Endothelial cell (in vitro differentiated cells): ENCODE results near the gene HS3ST3B1. TPM values are rescaled to one million over a fixed set of nuclear protein-coding genes. Genes with fewer than 3 reads are reported as not detected.

ENCODE experiments used
- DNase-seq: peaks from one replicate; pipeline ENCODE4 v3.0.0; 2021; ENCODE audit warnings: low spot score
- H3K27ac Mint-ChIP-seq: one replicate; pipeline ENCODE4 v1.8.0; 2021; ENCODE audit warnings: mixed read lengths, inconsistent platforms; ENCODE audit not compliant: unreplicated experiment
- H3K27me3 Mint-ChIP-seq: one replicate; pipeline ENCODE4 v1.8.0; 2021; ENCODE audit warnings: mild to moderate bottlenecking, moderate library complexity, mixed read lengths, inconsistent platforms; ENCODE audit not compliant: unreplicated experiment
- H3K36me3 Mint-ChIP-seq: one replicate; pipeline ENCODE4 v1.8.0; 2021; ENCODE audit warnings: mild to moderate bottlenecking, low read depth, mixed read lengths, inconsistent platforms; ENCODE audit not compliant: unreplicated experiment
- H3K4me1 Mint-ChIP-seq: one replicate; pipeline ENCODE4 v1.8.0; 2021; ENCODE audit warnings: mild to moderate bottlenecking, mixed read lengths, inconsistent platforms; ENCODE audit not compliant: unreplicated experiment
- H3K4me3 Mint-ChIP-seq: one replicate; pipeline ENCODE4 v1.8.0; 2021; ENCODE audit warnings: mild to moderate bottlenecking, mixed read lengths, inconsistent platforms; ENCODE audit not compliant: unreplicated experiment
- H3K9me3 Mint-ChIP-seq: one replicate; pipeline ENCODE4 v1.8.0; 2021; ENCODE audit warnings: mixed read lengths, inconsistent platforms; ENCODE audit not compliant: unreplicated experiment
- CTCF ChIP-seq: fragments of 200-600 bp; sonication (generic); IDR thresholded peaks from one replicate; pipeline ENCODE4 v1.5.0; 2021; ENCODE audit warnings: antibody characterized with exemption; ENCODE audit not compliant: unreplicated experiment
- total RNA-seq: library from RNA; stranded (reverse); fragmentation: NEBNext Ultra II Directional; extraction: Animal tissue kit (Norgen Biotek cat#: 25700); gene quantifications from one replicate; pipeline ENCODE4 v1.2.1, GENCODE V29; 2021; ENCODE audit not compliant: unreplicated experiment

Gene HS3ST3B1
- total RNA-seq, 1 donor from 2014 or later: 8.5 TPM

GRCh38 chr17:14355556-14355955, 54.7 kb downstream of the HS3ST3B1 start:
- H3K4me1 Mint-ChIP-seq: peaks cover 13% of the 10 kb centered on the region
- no peak for TF ChIP-seq CTCF
- no peak for DNase-seq
- no peak overlapping the region for H3K4me3 Mint-ChIP-seq
- peaks cover 2% of the 10 kb centered on the region for H3K27me3 Mint-ChIP-seq
- H3K9me3 Mint-ChIP-seq: no peaks in the 10 kb centered on the region
- H3K27ac Mint-ChIP-seq: no peak overlapping the region
- peaks cover 3% of the 10 kb centered on the region for H3K36me3 Mint-ChIP-seq

GRCh38 chr17:14359163-14360020, 58.5 kb downstream of the HS3ST3B1 start:
- H3K27ac Mint-ChIP-seq: no peak overlapping the region
- no peak overlapping the region for H3K4me3 Mint-ChIP-seq
- no peaks in the 10 kb centered on the region for H3K27me3 Mint-ChIP-seq
- no peaks in the 10 kb centered on the region for H3K9me3 Mint-ChIP-seq
- no peak for DNase-seq
- no peaks in the 10 kb centered on the region for H3K36me3 Mint-ChIP-seq
- TF ChIP-seq CTCF: no peak
- peaks cover 9% of the 10 kb centered on the region for H3K4me1 Mint-ChIP-seq

- H3K27ac Mint-ChIP-seq: no peak overlapping the region
- no peaks in the 10 kb centered on the region for H3K9me3 Mint-ChIP-seq
- DNase-seq: no peak
- H3K4me3 Mint-ChIP-seq: no peak overlapping the region
- H3K4me1 Mint-ChIP-seq: peaks cover 9% of the 10 kb centered on the region
- TF ChIP-seq CTCF: no peak
- H3K36me3 Mint-ChIP-seq: no peaks in the 10 kb centered on the region
- H3K27me3 Mint-ChIP-seq: no peaks in the 10 kb centered on the region
Measured at GRCh38 chr17:14360856-14361255, 60.0 kb downstream of the HS3ST3B1 start.

GRCh38 chr17:14361470-14361869, 60.6 kb downstream of the HS3ST3B1 start:
- Mint-ChIP-seq H3K27ac (no peak overlapping the region), H3K36me3 (no peaks in the 10 kb centered on the region), H3K4me3 (no peak overlapping the region), H3K4me1 (peaks cover 9% of the 10 kb centered on the region), H3K9me3 (no peaks in the 10 kb centered on the region), H3K27me3 (no peaks in the 10 kb centered on the region)
- no peak for DNase-seq
- no peak for TF ChIP-seq CTCF

- no peak for DNase-seq
- peaks cover 2% of the 10 kb centered on the region for H3K27me3 Mint-ChIP-seq
- H3K4me3 Mint-ChIP-seq: no peak overlapping the region
- H3K9me3 Mint-ChIP-seq: no peaks in the 10 kb centered on the region
- no peaks in the 10 kb centered on the region for H3K36me3 Mint-ChIP-seq
- no peak overlapping the region for H3K27ac Mint-ChIP-seq
- no peak for TF ChIP-seq CTCF
- H3K4me1 Mint-ChIP-seq: peaks cover 9% of the 10 kb centered on the region
Measured at GRCh38 chr17:14361945-14362508, 61.1 kb downstream of the HS3ST3B1 start.
